Endothelial cell of umbilical vein (primary cell): ENCODE data around the gene XNDC1N. TPM values are rescaled to one million over a fixed set of nuclear protein-coding genes. Genes with fewer than 3 reads are reported as not detected.

Source experiments
- BruUV-seq: library from RNA; stranded (reverse); fragments of 400-500 nt; replicated peaks from 2 replicates; lab custom pipeline; 2021; lab: Mats Ljungman, UMichigan
- CTCF ChIA-PET: fragments of 300-600, 350-600 bp; sonication (Branson Sonifier 250); formaldehyde crosslinking; loops from one replicate; lab custom pipeline; 2021; ENCODE audit warnings: antibody characterized with exemption, inconsistent platforms; lab: Charles Lee
- POLR2A ChIA-PET: fragments of 300-600, 350-600 bp; sonication (Branson Sonifier 250); formaldehyde crosslinking; loops from one replicate; lab custom pipeline; 2021; ENCODE audit warnings: antibody characterized with exemption, inconsistent platforms; lab: Charles Lee
- DNase-seq: peaks from one replicate; pipeline ENCODE4 v3.0.0-alpha.2; 2011; ENCODE audit warnings: low read depth, low spot score
- FAIRE-seq: peaks from 2 replicates; lab custom pipeline; 2011; peaks lifted over from hg19 to GRCh38; lab: Jason Lieb, UNC
- H2AFZ ChIP-seq: 2 replicates; pipeline ENCODE4 v1.6.0; 2012; ENCODE audit warnings: low read depth, low read length, control low read depth, inconsistent platforms
- H3K27ac ChIP-seq: 2 replicates; pipeline ENCODE4 v1.5.1; 2011; ENCODE audit warnings: low read depth, mild to moderate bottlenecking, control low read depth, low read length, moderate library complexity; ENCODE audit not compliant: insufficient read depth
- H3K27me3 ChIP-seq, 2 experiments: 2 replicates each; pipeline versions ENCODE4 v1.6.0 to v1.6.1; 2011; ENCODE audit warnings: low read length in 2 of 2, mixed read lengths in 1 of 2; ENCODE audit not compliant: control insufficient read depth in 2 of 2, insufficient read depth in 2 of 2
- H3K36me3 ChIP-seq, 2 experiments: 2 replicates in 1 of 2; 3 replicates in 1 of 2; pipeline ENCODE4 v1.5.1; 2011; ENCODE audit warnings: low read length in 2 of 2, mild to moderate bottlenecking in 1 of 2, moderate library complexity in 1 of 2; ENCODE audit not compliant: control insufficient read depth in 2 of 2, insufficient read depth in 2 of 2; ENCODE audit errors: extremely low read depth in 1 of 2
- H3K4me1 ChIP-seq: 3 replicates; pipeline ENCODE4 v1.5.1; 2011; ENCODE audit warnings: mild to moderate bottlenecking, low read length; ENCODE audit not compliant: control insufficient read depth, insufficient read depth; ENCODE audit errors: extremely low read depth
- H3K4me2 ChIP-seq: 2 replicates; pipeline ENCODE4 v1.6.1; 2011; ENCODE audit warnings: low read length, control low read depth, mixed read lengths; ENCODE audit not compliant: insufficient read depth
- H3K4me3 ChIP-seq, 3 experiments: fragments of 200-600 bp in 1 of 3; sonication (generic), shearing (Covaris generic) in 1 of 3; replicated peaks in 1 of 3; 2 replicates each; pipeline ENCODE4 v1.5.1; 2011 to 2016; ENCODE audit warnings: control low read depth in 3 of 3, low read length in 3 of 3, mild to moderate bottlenecking in 2 of 3, inconsistent platforms in 1 of 3, low read depth in 1 of 3, moderate library complexity in 1 of 3; ENCODE audit not compliant: insufficient read depth in 1 of 3
- H3K79me2 ChIP-seq: 2 replicates; pipeline ENCODE4 v1.6.0; 2012; ENCODE audit warnings: low read length, inconsistent platforms; ENCODE audit not compliant: control insufficient read depth, insufficient read depth
- H3K9ac ChIP-seq: replicated peaks from 2 replicates; pipeline ENCODE3; 2011; ENCODE audit warnings: low read length, control low read depth; ENCODE audit not compliant: insufficient read depth; ENCODE audit errors: extremely low read depth
- H3K9me1 ChIP-seq: replicated peaks from 3 replicates; pipeline ENCODE4 v1.6.0; 2011; ENCODE audit warnings: mild to moderate bottlenecking, low read length; ENCODE audit not compliant: control insufficient read depth, insufficient read depth; ENCODE audit errors: extremely low read depth
- H3K9me3 ChIP-seq: replicated peaks from 2 replicates; pipeline ENCODE4 v1.5.1; 2012; ENCODE audit warnings: low read length, inconsistent platforms; ENCODE audit not compliant: control insufficient read depth, insufficient read depth
- H4K20me1 ChIP-seq: replicated peaks from 2 replicates; pipeline ENCODE3; 2011; ENCODE audit warnings: mild to moderate bottlenecking, low read length; ENCODE audit not compliant: control insufficient read depth, insufficient read depth; ENCODE audit errors: extremely low read depth
- EZH2 ChIP-seq: IDR thresholded peaks from 2 replicates; pipeline ENCODE4 v1.6.1; 2012; ENCODE audit warnings: borderline replicate concordance, low read depth, mild to moderate bottlenecking, moderate library complexity, low read length, inconsistent platforms; ENCODE audit not compliant: severe bottlenecking
- FOS ChIP-seq: IDR thresholded peaks from 2 replicates; pipeline ENCODE4 v1.6.1; 2011; ENCODE audit warnings: mild to moderate bottlenecking, low read length, moderate library complexity, borderline replicate concordance; ENCODE audit not compliant: insufficient read depth
- GATA2 ChIP-seq: IDR thresholded peaks from 2 replicates; pipeline ENCODE4 v1.7.0; 2011; ENCODE audit warnings: low read depth, mild to moderate bottlenecking, moderate library complexity, mixed read lengths, low read length; ENCODE audit not compliant: insufficient read length, insufficient read depth
- JUN ChIP-seq: IDR thresholded peaks from 2 replicates; pipeline ENCODE4 v1.6.1; 2011; ENCODE audit warnings: borderline replicate concordance, low read depth; ENCODE audit not compliant: insufficient read length, insufficient read depth
- MYC ChIP-seq: IDR thresholded peaks from one replicate; pipeline ENCODE4 v1.6.1; 2011; ENCODE audit warnings: mild to moderate bottlenecking, low read depth, low read length
- POLR2A ChIP-seq: IDR thresholded peaks from 2 replicates; pipeline ENCODE4 v1.6.1; 2012; ENCODE audit warnings: low read depth, mild to moderate bottlenecking, control low read depth, low read length
- POLR2AphosphoS5 ChIP-seq: IDR thresholded peaks from 2 replicates; pipeline ENCODE4 v1.6.1; 2012; ENCODE audit warnings: low read depth, mild to moderate bottlenecking, control low read depth, low read length, moderate library complexity; ENCODE audit not compliant: insufficient read depth
- dilution Hi-C: fragments of 300-500 bp; cut with MboI; formaldehyde crosslinking; loops from one replicate; pipeline ENCODE4 v1.15.0; 2019; ENCODE audit warnings: low sequenced_read_pairs; ENCODE audit not compliant: extremely low pct_ligation_motif_present
- intact Hi-C: fragments of 100-400 bp; cut with micrococcal nuclease; formaldehyde crosslinking; loops from one replicate; pipeline ENCODE4 v1.10.0; 2022
- polyA plus RNA-seq, 4 experiments: library from polyadenylated mRNA; depleted of rRNA in 3 of 4; stranded (reverse) in 3 of 4; unstranded in 1 of 4; fragments of >200 nt; gene quantifications; 2 replicates each; pipeline versions ENCODE4 v1.2.1 to v1.2.3, GENCODE V29; 2011 to 2012; ENCODE audit warnings: missing spikeins in 1 of 4
- total RNA-seq: library from RNA; stranded (reverse); gene quantifications from 2 replicates; pipeline ENCODE4 v1.2.3, GENCODE V29; 2021
- TF ChIP-seq, protein P1 (sequence below): IDR thresholded peaks from 2 replicates; pipeline ENCODE4 v1.6.1; 2011; ENCODE audit not compliant: insufficient read depth, insufficient read length
- TF ChIP-seq, protein P2 (sequence below), 2 donors: IDR thresholded peaks; 1 replicate in 1 of 2; 2 replicates in 1 of 2; pipeline ENCODE4 v1.5.1; 2011; ENCODE audit warnings: low read length in 2 of 2, mild to moderate bottlenecking in 2 of 2, moderate library complexity in 2 of 2, control low read depth in 1 of 2, inconsistent platforms in 1 of 2, low read depth in 1 of 2; ENCODE audit not compliant: insufficient read depth in 1 of 2; ENCODE audit errors: extremely low read depth in 1 of 2

Gene XNDC1N
- total and polyA plus RNA-seq, 2 donors (not counting 3 experiments of a cell fraction or from before 2014, with no cell fraction given): 3.5 to 9.0 TPM

GRCh38 chr11:71946144-71946571 is 17.8 kb upstream of the XNDC1N start:
- dilution Hi-C loops: no loop called here
- FAIRE-seq (peak; percentile 88), DNase-seq (peak; percentile 76)
- peaks cover 80% of the 10 kb centered on the region for H3K79me2 ChIP-seq
- H3K9me1 ChIP-seq: no peaks in the 10 kb centered on the region
- peaks cover 72% of the 10 kb centered on the region for H3K4me1 ChIP-seq
- peak; percentile 52 for TF ChIP-seq POLR2A
- TF ChIP-seq, protein P1, sequence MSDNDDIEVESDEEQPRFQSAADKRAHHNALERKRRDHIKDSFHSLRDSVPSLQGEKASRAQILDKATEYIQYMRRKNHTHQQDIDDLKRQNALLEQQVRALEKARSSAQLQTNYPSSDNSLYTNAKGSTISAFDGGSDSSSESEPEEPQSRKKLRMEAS: no peak
- TF ChIP-seq GATA2: peak; percentile 71
- peak; percentile 53 for TF ChIP-seq POLR2AphosphoS5
- TF ChIP-seq, protein P2, sequence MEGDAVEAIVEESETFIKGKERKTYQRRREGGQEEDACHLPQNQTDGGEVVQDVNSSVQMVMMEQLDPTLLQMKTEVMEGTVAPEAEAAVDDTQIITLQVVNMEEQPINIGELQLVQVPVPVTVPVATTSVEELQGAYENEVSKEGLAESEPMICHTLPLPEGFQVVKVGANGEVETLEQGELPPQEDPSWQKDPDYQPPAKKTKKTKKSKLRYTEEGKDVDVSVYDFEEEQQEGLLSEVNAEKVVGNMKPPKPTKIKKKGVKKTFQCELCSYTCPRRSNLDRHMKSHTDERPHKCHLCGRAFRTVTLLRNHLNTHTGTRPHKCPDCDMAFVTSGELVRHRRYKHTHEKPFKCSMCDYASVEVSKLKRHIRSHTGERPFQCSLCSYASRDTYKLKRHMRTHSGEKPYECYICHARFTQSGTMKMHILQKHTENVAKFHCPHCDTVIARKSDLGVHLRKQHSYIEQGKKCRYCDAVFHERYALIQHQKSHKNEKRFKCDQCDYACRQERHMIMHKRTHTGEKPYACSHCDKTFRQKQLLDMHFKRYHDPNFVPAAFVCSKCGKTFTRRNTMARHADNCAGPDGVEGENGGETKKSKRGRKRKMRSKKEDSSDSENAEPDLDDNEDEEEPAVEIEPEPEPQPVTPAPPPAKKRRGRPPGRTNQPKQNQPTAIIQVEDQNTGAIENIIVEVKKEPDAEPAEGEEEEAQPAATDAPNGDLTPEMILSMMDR (IDR thresholded peaks at IDR 0.05; ENCODE audit: extremely low read depth in 1 of 2, insufficient read depth in 1 of 2, low read depth in 1 of 2, low read length in 2 of 2): no peak
- no peak for TF ChIP-seq JUN
- no peak for TF ChIP-seq EZH2
- TF ChIP-seq FOS: peak; percentile 50
- no peak for TF ChIP-seq MYC
- H3K9me3 ChIP-seq: no peaks in the 10 kb centered on the region
- H3K36me3 ChIP-seq: no peaks in the 10 kb centered on the region
- H3K9ac ChIP-seq: peak overlapping the region; percentile 64
- H3K27me3 ChIP-seq: no peaks in the 10 kb centered on the region
- no peak overlapping the region for H2AFZ ChIP-seq
- H3K4me3 ChIP-seq: no peak overlapping the region
- no TSS peak for BruUV-seq
- H4K20me1 ChIP-seq: no peaks in the 10 kb centered on the region
- H3K27ac ChIP-seq: peak overlapping the region; percentile 89
- intact Hi-C loops: no loop called here
- peak overlapping the region; percentile 28 for H3K4me2 ChIP-seq
- CTCF ChIA-PET: interaction anchor here (1.2 to 3.7 kb wide), 4 partner anchors 13 to 31 kb away, joined by 3 to 14 read pairs (median 4); partner anchors contain the start of genes RNF121 and XNDC1N
- POLR2A ChIA-PET: no interaction called here
